Measurements from ENCODE around the gene HACD1. TPM values are rescaled to one million over a fixed set of nuclear protein-coding genes. Genes with fewer than 3 reads are reported as not detected.

The HACD1 gene
- polyA plus RNA-seq, 3 donors = 0.53 to 1.4 (median 0.86) TPM

- no peak for TF ChIP-seq CTCF (IDR thresholded peaks at IDR 0.05)
- intact Hi-C loops (cut with micrococcal nuclease) = no loop called here
- peak overlapping the region; percentile 60 to 77 for H3K4me3 Mint-ChIP-seq
- Histone ChIP-seq H3K4me3 (replicated peaks in 1 of 3; ENCODE audit: low read depth in 2 of 3, low read length in 3 of 3) (peak overlapping the region in 1 of 3 experiments; percentile 46), H3K27me3 (ENCODE audit: control insufficient read depth in 2 of 2, insufficient read depth in 2 of 2, low read length in 2 of 2) (no peaks in the 10 kb centered on the region), H3K36me3 (replicated peaks in 1 of 2; ENCODE audit: control insufficient read depth in 1 of 2, insufficient read depth in 2 of 2, low read length in 2 of 2) (no peaks in the 10 kb centered on the region), H2AFZ (ENCODE audit: insufficient read depth, low read depth, low read length, poor library complexity, severe bottlenecking) (peak overlapping the region; percentile 59), H3K79me2 (ENCODE audit: insufficient read depth, low read length) (no peaks in the 10 kb centered on the region), H3K9ac (ENCODE audit: insufficient read depth, low read length, poor library complexity, severe bottlenecking) (no peak overlapping the region), H3K27ac (ENCODE audit: low read depth in 1 of 2, low read length in 2 of 2) (no peak overlapping the region), H4K20me1 (ENCODE audit: insufficient read depth, low read length) (no peaks in the 10 kb centered on the region), H3K4me1 (ENCODE audit: control insufficient read depth in 1 of 2, insufficient read depth in 2 of 2, low read length in 2 of 2) (peaks cover 19 to 26% of the 10 kb centered on the region in 2 donors), H3K9me3 (replicated peaks in 1 of 2; ENCODE audit: control insufficient read depth in 1 of 2, insufficient read depth in 1 of 2, low read length in 2 of 2) (no peaks in the 10 kb centered on the region), H3K4me2 (replicated peaks; ENCODE audit: extremely low read depth, low read length, poor library complexity, severe bottlenecking) (peak overlapping the region; percentile 32)
- peak in 2 of 3 donors; percentile 17 to 24 for DNase-seq
- H3K27me3 Mint-ChIP-seq (ENCODE audit: low read depth in 3 of 3) = peaks cover 0 to 2% (median 1%) of the 10 kb centered on the region in 3 donors
- H3K36me3 Mint-ChIP-seq = no peaks in the 10 kb centered on the region
- 0% methylated on average over 2 of the region's 6 CpGs for WGBS (ENCODE audit: insufficient coverage)
- peaks cover 23% of the 10 kb centered on the region for H3K4me1 Mint-ChIP-seq
- no peaks in the 10 kb centered on the region for H3K9me3 Mint-ChIP-seq
- H3K27ac Mint-ChIP-seq = peak overlapping the region in 4 of 7 donors; percentile 16 to 50 (median 34)
Measured at GRCh38 chr10:17586821-17587234, 30.3 kb downstream of the HACD1 start.

- intact Hi-C loops (cut with micrococcal nuclease) = no loop called here
- Mint-ChIP-seq H3K27me3 (ENCODE audit: low read depth in 3 of 3) (peaks cover 0 to 2% (median 1%) of the 10 kb centered on the region in 3 donors), H3K4me3 (peak overlapping the region in 1 of 2 donors; percentile 49), H3K4me1 (peaks cover 23% of the 10 kb centered on the region), H3K9me3 (peaks cover 0 to under 1% (median 0%) of the 10 kb centered on the region in 7 donors), H3K36me3 (no peaks in the 10 kb centered on the region), H3K27ac (no peak overlapping the region)
- peaks cover 19 to 26% of the 10 kb centered on the region in 2 donors for H3K4me1 ChIP-seq (ENCODE audit: control insufficient read depth in 1 of 2, insufficient read depth in 2 of 2, low read length in 2 of 2)
- no peaks in the 10 kb centered on the region for H3K27me3 ChIP-seq (ENCODE audit: control insufficient read depth in 2 of 2, insufficient read depth in 2 of 2, low read length in 2 of 2)
- no peak overlapping the region for H2AFZ ChIP-seq (ENCODE audit: insufficient read depth, low read depth, low read length, poor library complexity, severe bottlenecking)
- no peaks in the 10 kb centered on the region for H3K36me3 ChIP-seq (replicated peaks in 1 of 2; ENCODE audit: control insufficient read depth in 1 of 2, insufficient read depth in 2 of 2, low read length in 2 of 2)
- no peak overlapping the region for H3K27ac ChIP-seq (ENCODE audit: low read depth in 1 of 2, low read length in 2 of 2)
- WGBS (ENCODE audit: insufficient coverage) = 7% methylated on average over 5 of the region's 8 CpGs
- DNase-seq = peak in 2 of 3 donors; percentile 6 to 8
- peak overlapping the region in 1 of 3 experiments; percentile 3 for H3K4me3 ChIP-seq (replicated peaks in 1 of 3; ENCODE audit: low read depth in 2 of 3, low read length in 3 of 3)
- no peaks in the 10 kb centered on the region for H3K9me3 ChIP-seq (replicated peaks in 1 of 2; ENCODE audit: control insufficient read depth in 1 of 2, insufficient read depth in 1 of 2, low read length in 2 of 2)
- H3K4me2 ChIP-seq (replicated peaks; ENCODE audit: extremely low read depth, low read length, poor library complexity, severe bottlenecking) = peak overlapping the region; percentile 24
- H4K20me1 ChIP-seq (ENCODE audit: insufficient read depth, low read length) = no peaks in the 10 kb centered on the region
- TF ChIP-seq CTCF (IDR thresholded peaks at IDR 0.05) = no peak
- no peak overlapping the region for H3K9ac ChIP-seq (ENCODE audit: insufficient read depth, low read length, poor library complexity, severe bottlenecking)
- H3K79me2 ChIP-seq (ENCODE audit: insufficient read depth, low read length) = no peaks in the 10 kb centered on the region
Measured at GRCh38 chr10:17585016-17585415, 32.2 kb downstream of the HACD1 start.

Measured in CD14-positive monocyte (primary cell).